Measurements from ENCODE around the gene METTL24.
"Not testable (repeated sequence)": the region's sequence is repeated elsewhere in the genome, so short reads cannot be mapped to it uniquely, and the experiment has no call there.

The METTL24 gene

GRCh38 chr6:110315869-110316398 is 42.2 kb downstream of the METTL24 start:
- Histone ChIP-seq H3K27me3 (ENCODE audit: insufficient read depth, low read length) (no peaks in the 10 kb centered on the region), H3K9me2 (ENCODE audit: low read depth, low read length) (no peaks in the 10 kb centered on the region), H3K9ac (ENCODE audit: low read length) (no peak overlapping the region), H3K79me2 (ENCODE audit: insufficient read depth, low read length) (no peaks in the 10 kb centered on the region), H4K20me1 (ENCODE audit: insufficient read depth, low read length) (no peaks in the 10 kb centered on the region), H3K27ac (ENCODE audit: low read depth, low read length, poor library complexity, severe bottlenecking) (no peak overlapping the region), H3K4me3 (ENCODE audit: low read depth, low read length, poor library complexity, severe bottlenecking) (no peak overlapping the region), H3K36me3 (ENCODE audit: insufficient read depth, low read length) (no peaks in the 10 kb centered on the region), H3K4me1 (ENCODE audit: insufficient read depth, low read length, severe bottlenecking) (no peaks in the 10 kb centered on the region), H3K9me3 (ENCODE audit: low read length) (no peaks in the 10 kb centered on the region), H3K4me2 (ENCODE audit: low read length) (no peak overlapping the region), H3F3A (ENCODE audit: insufficient read depth, low read length) (no peaks in the 10 kb centered on the region), H2AFZ (ENCODE audit: low read length) (no peak overlapping the region)
- TF ChIP-seq CTCF (IDR thresholded peaks at IDR 0.05; ENCODE audit: low read length) (no peak), EZH2 (IDR thresholded peaks at IDR 0.05; ENCODE audit: borderline replicate concordance, low read length) (no peak)

GRCh38 chr6:110315207-110315868 is 42.8 kb downstream of the METTL24 start:
- Histone ChIP-seq H3K9ac (ENCODE audit: low read length) (no peak overlapping the region), H3K4me3 (ENCODE audit: low read depth, low read length, poor library complexity, severe bottlenecking) (no peak overlapping the region), H3F3A (ENCODE audit: insufficient read depth, low read length) (no peaks in the 10 kb centered on the region), H3K27ac (ENCODE audit: low read depth, low read length, poor library complexity, severe bottlenecking) (no peak overlapping the region), H3K79me2 (ENCODE audit: insufficient read depth, low read length) (no peaks in the 10 kb centered on the region), H3K36me3 (ENCODE audit: insufficient read depth, low read length) (no peaks in the 10 kb centered on the region), H3K9me3 (ENCODE audit: low read length) (no peaks in the 10 kb centered on the region), H4K20me1 (ENCODE audit: insufficient read depth, low read length) (no peaks in the 10 kb centered on the region), H3K27me3 (ENCODE audit: insufficient read depth, low read length) (no peaks in the 10 kb centered on the region), H3K4me1 (ENCODE audit: insufficient read depth, low read length, severe bottlenecking) (no peaks in the 10 kb centered on the region), H2AFZ (ENCODE audit: low read length) (no peak overlapping the region), H3K9me2 (ENCODE audit: low read depth, low read length) (no peaks in the 10 kb centered on the region), H3K4me2 (ENCODE audit: low read length) (no peak overlapping the region)
- TF ChIP-seq CTCF (IDR thresholded peaks at IDR 0.05; ENCODE audit: low read length) (no peak), EZH2 (IDR thresholded peaks at IDR 0.05; ENCODE audit: borderline replicate concordance, low read length) (no peak)

- TF ChIP-seq CTCF (IDR thresholded peaks at IDR 0.05; ENCODE audit: low read length) (no peak), EZH2 (IDR thresholded peaks at IDR 0.05; ENCODE audit: borderline replicate concordance, low read length) (no peak)
These were observed 47.2 kb downstream of the METTL24 start for GRCh38 chr6:110310861-110311446.

GRCh38 chr6:110309432-110309831 is 48.7 kb downstream of the METTL24 start:
- H3K9ac ChIP-seq (ENCODE audit: low read length); H3K4me3 ChIP-seq (ENCODE audit: low read depth, low read length, poor library complexity, severe bottlenecking); H3K36me3 ChIP-seq (ENCODE audit: insufficient read depth, low read length); H3K27ac ChIP-seq (ENCODE audit: low read depth, low read length, poor library complexity, severe bottlenecking); H2AFZ ChIP-seq (ENCODE audit: low read length); H3K4me2 ChIP-seq (ENCODE audit: low read length); H3K9me2 ChIP-seq (ENCODE audit: low read depth, low read length); H3K4me1 ChIP-seq (ENCODE audit: insufficient read depth, low read length, severe bottlenecking); H3K9me3 ChIP-seq (ENCODE audit: low read length); H3K27me3 ChIP-seq (ENCODE audit: insufficient read depth, low read length); H3F3A ChIP-seq (ENCODE audit: insufficient read depth, low read length); H4K20me1 ChIP-seq (ENCODE audit: insufficient read depth, low read length); H3K79me2 ChIP-seq (ENCODE audit: insufficient read depth, low read length): not testable (repeated sequence)

More at GRCh38 chr6:110310861-110311446, 47.2 kb downstream of the METTL24 start:
- Histone ChIP-seq H4K20me1 (ENCODE audit: insufficient read depth, low read length) (no peaks in the 10 kb centered on the region), H3K79me2 (ENCODE audit: insufficient read depth, low read length) (no peaks in the 10 kb centered on the region), H3K4me2 (ENCODE audit: low read length) (no peak overlapping the region), H3F3A (ENCODE audit: insufficient read depth, low read length) (no peaks in the 10 kb centered on the region), H3K9me3 (ENCODE audit: low read length) (no peaks in the 10 kb centered on the region), H3K36me3 (ENCODE audit: insufficient read depth, low read length) (no peaks in the 10 kb centered on the region), H3K4me3 (ENCODE audit: low read depth, low read length, poor library complexity, severe bottlenecking) (no peak overlapping the region), H3K27me3 (ENCODE audit: insufficient read depth, low read length) (no peaks in the 10 kb centered on the region), H3K4me1 (ENCODE audit: insufficient read depth, low read length, severe bottlenecking) (no peaks in the 10 kb centered on the region), H3K9me2 (ENCODE audit: low read depth, low read length) (no peaks in the 10 kb centered on the region), H3K9ac (ENCODE audit: low read length) (no peak overlapping the region), H3K27ac (ENCODE audit: low read depth, low read length, poor library complexity, severe bottlenecking) (no peak overlapping the region), H2AFZ (ENCODE audit: low read length) (no peak overlapping the region)
